Cardiac muscle cell (in vitro differentiated cells and primary cell): ENCODE data around the gene LRRK1. TPM values are rescaled to one million over a fixed set of nuclear protein-coding genes. Genes with fewer than 3 reads are reported as not detected.
A peak's percentile ranks its signal among the peaks of the same experiment; 100 is the strongest.

Experiments used
- DNase-seq, 2 donors: peaks; one replicate each; pipeline versions ENCODE4 v3.0.0 to v3.0.0-alpha.2; 2010 to 2017; ENCODE audit warnings: low read depth in 1 of 2, low spot score in 1 of 2
- H3K27ac ChIP-seq: fragments of 200-600 bp; sonication (generic); 2 replicates; pipeline ENCODE4 v1.5.1; 2016
- H3K27me3 ChIP-seq: fragments of 200-600 bp; sonication (generic); 2 replicates; pipeline ENCODE4 v1.6.0; 2016; ENCODE audit warnings: control low read depth
- H3K36me3 ChIP-seq: fragments of 200-600 bp; sonication (generic); 2 replicates; pipeline ENCODE4 v1.5.1; 2016; ENCODE audit warnings: control low read depth
- H3K4me1 ChIP-seq: fragments of 200-600 bp; sonication (generic); 2 replicates; pipeline ENCODE4 v1.8.1; 2017; ENCODE audit warnings: low read depth, mild to moderate bottlenecking, mixed run types
- H3K4me3 ChIP-seq: fragments of 200-600 bp; sonication (generic); 2 replicates; pipeline ENCODE4 v1.5.1; 2016; ENCODE audit warnings: mild to moderate bottlenecking
- H3K9me3 ChIP-seq: fragments of 200-600 bp; sonication (generic); 2 replicates; pipeline ENCODE4 v1.5.1; 2017; ENCODE audit warnings: low read depth, mild to moderate bottlenecking, control low read depth
- CTCF ChIP-seq: IDR thresholded peaks from 2 replicates; pipeline ENCODE4 v1.5.1; 2012; ENCODE audit warnings: low read depth, mild to moderate bottlenecking, low read length
- polyA plus RNA-seq: library from polyadenylated mRNA; unstranded; fragments of >200 nt; fragmentation: Nextera tagmentation; extraction: Ambion mirVana; gene quantifications from 2 replicates; pipeline ENCODE4 v1.2.1, GENCODE V29; 2016
- total RNA-seq: library from RNA; depleted of rRNA; stranded (reverse); fragments of >200 nt; gene quantifications from 2 replicates; pipeline ENCODE4 v1.2.3, GENCODE V29; 2016

Gene LRRK1
- total and polyA plus RNA-seq, 2 experiments from 2014 or later, result 0.12 to 1.0 TPM

GRCh38 chr15:100901296-100901695 is 17.9 kb upstream of the LRRK1 start:
- Histone ChIP-seq H3K9me3 (no peaks in the 10 kb centered on the region), H3K27me3 (no peaks in the 10 kb centered on the region), H3K36me3 (no peaks in the 10 kb centered on the region), H3K27ac (no peak overlapping the region), H3K4me3 (no peak overlapping the region), H3K4me1 (no peaks in the 10 kb centered on the region)
- TF ChIP-seq CTCF, result no peak
- DNase-seq, result no peak

GRCh38 chr15:100901702-100902435 is 17.3 kb upstream of the LRRK1 start:
- DNase-seq, result peak in 1 of 2 donors; percentile 43
- no peaks in the 10 kb centered on the region for H3K36me3 ChIP-seq
- no peaks in the 10 kb centered on the region for H3K9me3 ChIP-seq
- H3K4me3 ChIP-seq, result no peak overlapping the region
- H3K4me1 ChIP-seq, result no peaks in the 10 kb centered on the region
- no peak overlapping the region for H3K27ac ChIP-seq
- no peaks in the 10 kb centered on the region for H3K27me3 ChIP-seq
- no peak for TF ChIP-seq CTCF

GRCh38 chr15:100902436-100903167 is 16.6 kb upstream of the LRRK1 start:
- DNase-seq, result peak in 1 of 2 donors; percentile 96
- no peak for TF ChIP-seq CTCF
- H3K9me3 ChIP-seq, result no peaks in the 10 kb centered on the region
- no peak overlapping the region for H3K27ac ChIP-seq
- no peaks in the 10 kb centered on the region for H3K27me3 ChIP-seq
- H3K4me3 ChIP-seq, result no peak overlapping the region
- no peaks in the 10 kb centered on the region for H3K36me3 ChIP-seq
- no peaks in the 10 kb centered on the region for H3K4me1 ChIP-seq

GRCh38 chr15:100903168-100903554 is 16.0 kb upstream of the LRRK1 start:
- H3K4me3 ChIP-seq, result no peak overlapping the region
- H3K27me3 ChIP-seq, result no peaks in the 10 kb centered on the region
- no peaks in the 10 kb centered on the region for H3K9me3 ChIP-seq
- no peaks in the 10 kb centered on the region for H3K36me3 ChIP-seq
- H3K27ac ChIP-seq, result no peak overlapping the region
- no peak for TF ChIP-seq CTCF
- no peak for DNase-seq
- H3K4me1 ChIP-seq, result no peaks in the 10 kb centered on the region

- Histone ChIP-seq H3K4me3 (no peak overlapping the region), H3K36me3 (no peaks in the 10 kb centered on the region), H3K9me3 (no peaks in the 10 kb centered on the region), H3K27me3 (no peaks in the 10 kb centered on the region), H3K4me1 (no peaks in the 10 kb centered on the region), H3K27ac (no peak overlapping the region)
- no peak for TF ChIP-seq CTCF
- no peak for DNase-seq
These were observed 13.3 kb upstream of the LRRK1 start for GRCh38 chr15:100905850-100906249.
